HCT116 (cell line): Measurements from ENCODE around the gene PRKG1.

Experiments used
- EGR1 ChIP-seq: IDR thresholded peaks from 2 replicates; pipeline ENCODE4 v1.6.1; 2012; ENCODE audit warnings: low read depth
- ELF1 ChIP-seq: IDR thresholded peaks from 2 replicates; pipeline ENCODE4 v1.6.1; 2012; ENCODE audit warnings: low read depth, borderline replicate concordance
- EZH2 ChIP-seq: fragments of 200-600 bp; sonication (generic); IDR thresholded peaks from 2 replicates; pipeline ENCODE4 v1.6.1; 2017; ENCODE audit warnings: antibody characterized with exemption, mixed run types
- EZH2phosphoT487 ChIP-seq: fragments of 200-600 bp; IDR thresholded peaks from 2 replicates; pipeline ENCODE4 v1.6.1; 2018; ENCODE audit warnings: antibody characterized with exemption, borderline replicate concordance
- FOSL1 ChIP-seq: IDR thresholded peaks from 2 replicates; pipeline ENCODE4 v1.6.1; 2012; ENCODE audit warnings: low read depth
- POLR2A ChIP-seq: IDR thresholded peaks from 2 replicates; pipeline ENCODE4 v1.7.0; 2011; ENCODE audit warnings: borderline replicate concordance; ENCODE audit not compliant: insufficient read depth, insufficient read length; ENCODE audit errors: extremely low read depth
- POLR2AphosphoS5 ChIP-seq: IDR thresholded peaks from 2 replicates; pipeline ENCODE4 v1.6.1; 2011; ENCODE audit warnings: mild to moderate bottlenecking, low read depth, low read length, moderate library complexity
- RAD21 ChIP-seq: IDR thresholded peaks from 2 replicates; pipeline ENCODE4 v1.6.1; 2012; ENCODE audit warnings: low read depth, mild to moderate bottlenecking
- REST ChIP-seq: IDR thresholded peaks from 2 replicates; pipeline ENCODE4 v1.6.1; 2012; ENCODE audit warnings: low read depth
- SP1 ChIP-seq: IDR thresholded peaks from 2 replicates; pipeline ENCODE4 v1.6.1; 2012; ENCODE audit warnings: low read depth
- YY1 ChIP-seq: IDR thresholded peaks from 2 replicates; pipeline ENCODE4 v1.6.1; 2011; ENCODE audit warnings: low read length, low read depth, moderate library complexity, mild to moderate bottlenecking; ENCODE audit not compliant: insufficient replicate concordance; ENCODE audit errors: extremely low read depth
- ZBTB33 ChIP-seq: IDR thresholded peaks from 2 replicates; pipeline ENCODE4 v1.6.1; 2011; ENCODE audit warnings: mild to moderate bottlenecking, low read length, moderate library complexity; ENCODE audit not compliant: insufficient replicate concordance; ENCODE audit errors: extremely low read depth
- TF ChIP-seq, protein P1 (sequence below), 3 experiments: fragments of 200-600 bp in 1 of 3; sonication (generic) in 1 of 3; IDR thresholded peaks in 2 of 3; conservative IDR thresholded peaks in 1 of 3; 2 replicates each; pipeline ENCODE4 v1.5.1; 2012 to 2017; ENCODE audit warnings: low read depth in 2 of 3, low read length in 2 of 3, antibody characterized with exemption in 1 of 3, borderline replicate concordance in 1 of 3, control low read depth in 1 of 3, mild to moderate bottlenecking in 1 of 3, mixed read lengths in 1 of 3, mixed run types in 1 of 3, moderate library complexity in 1 of 3; ENCODE audit not compliant: insufficient read depth in 1 of 3

DNA sequence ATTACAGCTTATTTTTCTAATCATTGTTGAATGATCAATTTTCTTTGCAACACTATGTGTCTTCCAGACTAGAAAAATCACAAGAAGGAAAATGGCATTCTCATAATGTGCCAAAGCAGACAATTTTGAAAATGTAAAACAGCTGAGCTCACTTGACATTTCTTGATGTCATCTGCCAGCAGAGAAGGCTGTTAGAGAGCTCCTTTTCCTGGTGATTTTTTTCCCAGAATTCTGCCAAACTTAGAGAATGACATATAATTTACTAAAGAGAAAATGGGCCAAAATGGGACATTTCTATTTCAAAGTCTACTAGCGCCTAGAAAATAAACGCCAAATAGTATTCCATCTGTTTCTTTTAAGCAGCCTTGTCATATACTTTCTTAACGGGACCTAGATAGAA lies 714.0 kb downstream of the PRKG1 start:
- TF ChIP-seq, protein P1, sequence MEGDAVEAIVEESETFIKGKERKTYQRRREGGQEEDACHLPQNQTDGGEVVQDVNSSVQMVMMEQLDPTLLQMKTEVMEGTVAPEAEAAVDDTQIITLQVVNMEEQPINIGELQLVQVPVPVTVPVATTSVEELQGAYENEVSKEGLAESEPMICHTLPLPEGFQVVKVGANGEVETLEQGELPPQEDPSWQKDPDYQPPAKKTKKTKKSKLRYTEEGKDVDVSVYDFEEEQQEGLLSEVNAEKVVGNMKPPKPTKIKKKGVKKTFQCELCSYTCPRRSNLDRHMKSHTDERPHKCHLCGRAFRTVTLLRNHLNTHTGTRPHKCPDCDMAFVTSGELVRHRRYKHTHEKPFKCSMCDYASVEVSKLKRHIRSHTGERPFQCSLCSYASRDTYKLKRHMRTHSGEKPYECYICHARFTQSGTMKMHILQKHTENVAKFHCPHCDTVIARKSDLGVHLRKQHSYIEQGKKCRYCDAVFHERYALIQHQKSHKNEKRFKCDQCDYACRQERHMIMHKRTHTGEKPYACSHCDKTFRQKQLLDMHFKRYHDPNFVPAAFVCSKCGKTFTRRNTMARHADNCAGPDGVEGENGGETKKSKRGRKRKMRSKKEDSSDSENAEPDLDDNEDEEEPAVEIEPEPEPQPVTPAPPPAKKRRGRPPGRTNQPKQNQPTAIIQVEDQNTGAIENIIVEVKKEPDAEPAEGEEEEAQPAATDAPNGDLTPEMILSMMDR (IDR thresholded peaks at IDR 0.05 in 2 of 3, conservative IDR thresholded peaks at IDR 0.05 in 1 of 3; ENCODE audit: borderline replicate concordance in 1 of 3, insufficient read depth in 1 of 3, low read depth in 2 of 3, low read length in 2 of 3) = no peak
- TF ChIP-seq YY1 (no peak), FOSL1 (no peak), POLR2A (no peak), EZH2phosphoT487 (no peak), EGR1 (no peak), RAD21 (no peak), POLR2AphosphoS5 (no peak), ELF1 (no peak), EZH2 (no peak), ZBTB33 (no peak), REST (no peak), SP1 (no peak)
